Heart left ventricle (tissue), 16 donors: ENCODE measurements around the gene SZRD1. TPM values are rescaled to one million over a fixed set of nuclear protein-coding genes. Genes with fewer than 3 reads are reported as not detected.

Source experiments
- ATAC-seq, 4 donors: fragments of 200-7000 bp; cut with Tn5 transposase; one replicate each; pipeline ENCODE4 v1.9.1; 2020 to 2022; ENCODE audit warnings: moderate library complexity in 4 of 4, mild to moderate bottlenecking in 3 of 4, moderate number of reproducible peaks in 1 of 4
- DNase-seq, 5 donors: peaks; one replicate each; pipeline ENCODE4 v3.0.0-alpha.2; 2020
- H3K27ac ChIP-seq, 12 donors: fragments of 200-600 bp; sonication (generic) in 4 of 12; one replicate each; pipeline versions ENCODE4 v1.5.0 to v1.8.0; 2016 to 2022; ENCODE audit warnings: mild to moderate bottlenecking in 2 of 12
- H3K27me3 ChIP-seq, 9 donors: fragments of 200-600 bp; sonication (generic) in 2 of 9; one replicate each; pipeline versions ENCODE4 v1.5.1 to v1.8.0; 2016 to 2022; ENCODE audit warnings: mild to moderate bottlenecking in 3 of 9
- H3K36me3 ChIP-seq, 9 donors: fragments of 200-600 bp; sonication (generic) in 2 of 9; one replicate each; pipeline versions ENCODE4 v1.5.0 to v1.8.0; 2018 to 2022; ENCODE audit warnings: mild to moderate bottlenecking in 2 of 9
- H3K4me1 ChIP-seq, 12 donors: fragments of 200-600 bp; sonication (generic) in 4 of 12; one replicate each; pipeline versions ENCODE4 v1.5.0 to v1.8.0; 2016 to 2022; ENCODE audit warnings: mild to moderate bottlenecking in 3 of 12
- H3K4me3 ChIP-seq, 12 donors: fragments of 200-600 bp; sonication (generic) in 4 of 12; one replicate each; pipeline versions ENCODE4 v1.5.0 to v1.8.0; 2017 to 2022; ENCODE audit warnings: mild to moderate bottlenecking in 9 of 12, moderate library complexity in 4 of 12
- H3K9me3 ChIP-seq, 12 donors: fragments of 200-600 bp; sonication (generic) in 4 of 12; one replicate each; pipeline versions ENCODE4 v1.5.0 to v1.8.0; 2016 to 2022; ENCODE audit warnings: mild to moderate bottlenecking in 1 of 12
- POLR2A ChIP-seq, 2 donors: fragments of 450-650 bp; IDR thresholded peaks; one replicate each; pipeline ENCODE4 v1.6.1; 2017; ENCODE audit warnings: antibody characterized with exemption in 2 of 2, mild to moderate bottlenecking in 2 of 2, moderate library complexity in 2 of 2
- WGBS, 4 donors: extraction: QIAGEN DNeasy Blood & Tissue Kit in 2 of 4; methylation state at CpG; one replicate each; pipeline versions ENCODE4 v1.1.5 to v1.1.7; 2013 to 2018; 5-methylcytosine and 5-hydroxymethylcytosine counted together
- intact Hi-C, 10 donors: fragments of 100-400 bp; cut with DNase I; formaldehyde crosslinking; loops; one replicate each; pipeline versions ENCODE4 v1.11.1 to v1.14.2; 2022
- polyA plus RNA-seq, 2 donors: library from polyadenylated mRNA; stranded (reverse); fragments of 200-250 nt; gene quantifications; one replicate each; pipeline ENCODE4 v1.2.3, GENCODE V29; 2013
- total RNA-seq, 9 donors: library from RNA; depleted of rRNA in 2 of 9; stranded (reverse); fragments of >200 nt in 2 of 9; fragmentation: NEBNext Ultra II Directional in 3 of 9; extraction: Animal tissue kit (Norgen Biotek cat#: 25700) in 3 of 9; gene quantifications; one replicate each; pipeline versions ENCODE4 v1.1.0 to v1.2.4, GENCODE V29; 2016 to 2023
- TF ChIP-seq, protein P1 (sequence below), 12 donors: fragments of 200-600 bp; sonication (generic) in 4 of 12; IDR thresholded peaks; one replicate each; pipeline versions ENCODE4 v1.5.0 to v1.8.0; 2018 to 2022; ENCODE audit warnings: antibody characterized with exemption in 12 of 12, mild to moderate bottlenecking in 5 of 12
- donor health status: ischemic (EF 13 %, LVEDD 7.1; RV severe dilation, severe dysfunction).
- donor health status: healthy with polysubstance abuse.
- donor health status: DM: no; HTN: yes; CAD: no.
- donor health status: DM: no; HTN: no; CAD: no.
- donor health status: ischemic (EF 25% LVEDD 6.9; RV normal size, moderate dysfunction).
- donor health status: ischemic (EF 25% LVEDD 5.7; RV mildly dilated, moderate dysfunction).
- donor health status: healthy.
- donor health status: DM: yes; HTN: yes; CAD: no.
- donor health status: ischemic (EF 35%, LVEDD 5.7; RV mildly dilated, moderate dysfunction).
- donor health status: nonischemic (EF 11% LVEDD 7.7; RV severe dilation, severe dysfunction).
- donor health status: DM: yes; HTN: yes; CAD: no.
- donor health status: PGD.
- donor health status: ischemic (EF 29% LVEDD 5.4; RV normal size, mild dysfunction).
- donor health status: nonischemic (EF 23%, LVEDD 6.1; RV moderate dilation, normal function).

The SZRD1 gene
- total and polyA plus RNA-seq, 11 donors = 54.4 to 140 (median 94.4) TPM

DNA sequence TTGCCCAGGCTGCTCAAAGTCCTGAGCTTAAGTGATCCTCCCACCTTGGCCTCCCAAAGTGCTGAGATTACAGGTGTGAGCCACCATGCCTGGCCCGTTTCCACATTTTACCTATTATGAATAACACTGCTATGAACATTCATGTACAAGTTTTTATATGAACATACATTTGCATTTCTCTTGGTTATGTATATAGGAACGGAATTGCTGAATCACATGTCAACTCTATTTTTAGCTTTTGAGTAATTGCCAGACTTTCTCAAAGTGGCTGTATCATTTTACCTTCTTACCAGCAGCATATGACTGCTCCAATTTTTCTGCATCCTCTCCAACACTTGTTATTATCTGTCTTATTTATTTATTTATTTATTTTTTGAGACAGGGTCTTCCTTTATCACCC is 67.5 kb downstream of the SZRD1 start:
- TF ChIP-seq, protein P1, sequence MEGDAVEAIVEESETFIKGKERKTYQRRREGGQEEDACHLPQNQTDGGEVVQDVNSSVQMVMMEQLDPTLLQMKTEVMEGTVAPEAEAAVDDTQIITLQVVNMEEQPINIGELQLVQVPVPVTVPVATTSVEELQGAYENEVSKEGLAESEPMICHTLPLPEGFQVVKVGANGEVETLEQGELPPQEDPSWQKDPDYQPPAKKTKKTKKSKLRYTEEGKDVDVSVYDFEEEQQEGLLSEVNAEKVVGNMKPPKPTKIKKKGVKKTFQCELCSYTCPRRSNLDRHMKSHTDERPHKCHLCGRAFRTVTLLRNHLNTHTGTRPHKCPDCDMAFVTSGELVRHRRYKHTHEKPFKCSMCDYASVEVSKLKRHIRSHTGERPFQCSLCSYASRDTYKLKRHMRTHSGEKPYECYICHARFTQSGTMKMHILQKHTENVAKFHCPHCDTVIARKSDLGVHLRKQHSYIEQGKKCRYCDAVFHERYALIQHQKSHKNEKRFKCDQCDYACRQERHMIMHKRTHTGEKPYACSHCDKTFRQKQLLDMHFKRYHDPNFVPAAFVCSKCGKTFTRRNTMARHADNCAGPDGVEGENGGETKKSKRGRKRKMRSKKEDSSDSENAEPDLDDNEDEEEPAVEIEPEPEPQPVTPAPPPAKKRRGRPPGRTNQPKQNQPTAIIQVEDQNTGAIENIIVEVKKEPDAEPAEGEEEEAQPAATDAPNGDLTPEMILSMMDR (IDR thresholded peaks at IDR 0.05) = no peak
- no peak for TF ChIP-seq POLR2A (IDR thresholded peaks at IDR 0.05)
- no peak for DNase-seq
- WGBS, 4 donors = 62 to 71% (median 69%) methylated on average over 2 of the region's 2 CpGs
- intact Hi-C loops = no loop called here
- Histone ChIP-seq H3K27ac (no peak overlapping the region), H3K4me3 (no peak overlapping the region), H3K9me3 (no peaks in the 10 kb centered on the region), H3K36me3 (no peaks in the 10 kb centered on the region), H3K4me1 (peaks cover 0 to 14% (median 0%) of the 10 kb centered on the region in 12 donors), H3K27me3 (no peaks in the 10 kb centered on the region)
- ATAC-seq = no peak

DNA sequence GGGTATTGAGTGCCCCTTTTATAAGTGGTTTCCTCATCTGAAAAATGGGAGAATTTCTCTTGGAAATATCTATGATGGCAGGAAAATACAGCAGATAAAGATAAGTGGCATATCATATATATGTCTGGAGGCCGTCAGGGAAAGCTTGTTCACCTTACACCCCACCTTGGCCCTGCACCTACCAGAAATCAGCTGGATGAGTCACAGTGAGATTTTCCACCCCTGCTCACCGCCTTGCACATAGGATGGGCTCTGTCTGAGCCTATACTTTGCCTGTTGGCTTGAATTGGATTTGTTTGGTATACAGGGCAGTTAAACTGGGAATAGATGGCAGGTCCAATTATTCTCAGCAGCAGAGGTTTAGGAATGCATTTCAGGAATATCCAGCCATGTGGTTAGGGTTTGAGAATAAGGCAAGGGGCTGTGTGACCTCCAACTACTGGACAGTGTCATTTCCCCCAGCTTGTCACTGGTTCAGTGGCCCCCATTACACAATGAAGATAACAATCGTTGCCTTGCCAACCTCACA is 70.0 kb downstream of the SZRD1 start, which contains the start of gene SPATA21:
TSS of gene SPATA21 (minus strand) at position 479 of the 529 bp plus-strand sequence. CDS start 6,053 bp downstream, outside the sequence.
- peaks cover 0 to 31% (median 11%) of the 10 kb centered on the region in 12 donors for H3K4me1 ChIP-seq
- H3K9me3 ChIP-seq = no peaks in the 10 kb centered on the region
- ATAC-seq (no peak), DNase-seq (no peak)
- no peak within 1 kb of the TSS for H3K4me3 ChIP-seq
- intact Hi-C loops = loop anchor here in 1 of 10 donors (5.0 kb wide), 1 partner anchor 60 kb away; no protein-coding TSS in a partner anchor
- H3K27ac ChIP-seq = no peak within 1 kb of the TSS
- no peaks in the 10 kb centered on the region for H3K36me3 ChIP-seq
- TF ChIP-seq, protein P1 (IDR thresholded peaks at IDR 0.05) = no peak
- no peak for TF ChIP-seq POLR2A (IDR thresholded peaks at IDR 0.05)
- 63 to 74% (median 67%) methylated on average over 3 of the region's 3 CpGs for WGBS, 4 donors
- H3K27me3 ChIP-seq = no peaks in the 10 kb centered on the region

DNA sequence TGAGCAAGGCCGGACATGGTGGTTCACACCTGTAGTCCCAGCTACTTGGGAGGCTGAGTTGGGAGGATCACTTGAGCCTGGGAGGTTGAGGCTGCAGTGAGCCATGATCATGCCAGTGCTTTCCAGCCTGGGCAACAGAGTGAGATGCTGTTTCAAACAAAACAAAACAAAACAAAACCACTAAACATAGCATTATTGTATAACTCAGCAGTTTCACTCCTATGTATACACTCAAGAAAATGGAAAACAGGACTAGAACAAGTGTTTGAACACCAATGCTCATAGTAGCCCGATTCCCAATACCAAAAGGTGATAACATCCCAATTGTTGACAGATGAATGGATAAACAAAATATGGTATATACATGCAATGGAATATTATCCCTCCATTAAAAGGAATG is 71.5 kb downstream of the SZRD1 start:
- TF ChIP-seq, protein P1 (IDR thresholded peaks at IDR 0.05) = no peak
- TF ChIP-seq POLR2A (IDR thresholded peaks at IDR 0.05) = no peak
- Histone ChIP-seq H3K9me3 (no peaks in the 10 kb centered on the region), H3K27me3 (no peaks in the 10 kb centered on the region), H3K4me1 (peaks cover 0 to 38% (median 24%) of the 10 kb centered on the region in 12 donors), H3K27ac (no peak overlapping the region), H3K36me3 (peaks cover 0 to 13% (median 4%) of the 10 kb centered on the region in 9 donors), H3K4me3 (no peak overlapping the region)
- ATAC-seq = no peak
- intact Hi-C loops = loop anchor here in 1 of 10 donors (5.0 kb wide), 1 partner anchor 61 kb away; no protein-coding TSS in a partner anchor
- DNase-seq = no peak
- WGBS, 4 donors = 87 to 90% (median 88%) methylated on average over 2 of the region's 2 CpGs

DNA sequence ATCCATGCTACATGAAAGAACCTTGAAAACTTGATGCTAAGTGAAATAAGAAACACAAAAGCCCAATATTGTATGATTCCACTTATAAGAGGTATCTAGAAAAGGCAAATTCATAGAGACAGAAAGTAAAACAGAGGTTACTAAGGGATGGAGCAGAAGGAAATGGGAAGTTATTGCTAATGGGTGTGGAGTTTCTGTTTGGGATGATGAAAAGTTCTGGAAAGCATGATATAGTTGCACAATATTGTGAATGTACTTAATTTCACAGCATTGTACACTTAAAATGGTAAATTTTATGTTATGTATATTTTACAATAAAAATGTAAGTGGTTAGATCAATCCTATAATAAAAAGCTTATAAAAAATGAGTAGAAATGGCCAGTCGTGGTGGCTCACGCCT is 71.9 kb downstream of the SZRD1 start:
- no peaks in the 10 kb centered on the region for H3K9me3 ChIP-seq
- H3K27ac ChIP-seq = peak overlapping the region in 1 of 12 donors; percentile 54
- ATAC-seq (no peak), DNase-seq (no peak)
- H3K4me1 ChIP-seq = peaks cover 0 to 40% (median 28%) of the 10 kb centered on the region in 12 donors
- H3K4me3 ChIP-seq = no peak overlapping the region
- peaks cover 0 to 17% (median 7%) of the 10 kb centered on the region in 9 donors for H3K36me3 ChIP-seq
- intact Hi-C loops = loop anchor here in 1 of 10 donors (5.0 kb wide), 1 partner anchor 62 kb away; no protein-coding TSS in a partner anchor
- no peaks in the 10 kb centered on the region for H3K27me3 ChIP-seq
- WGBS, 4 donors = 82 to 90% (median 89%) methylated on average over 2 of the region's 2 CpGs
- TF ChIP-seq, protein P1 (IDR thresholded peaks at IDR 0.05) = no peak
- TF ChIP-seq POLR2A (IDR thresholded peaks at IDR 0.05) = no peak
